ENCODE results near the gene DAB1. TPM values are rescaled to one million over a fixed set of nuclear protein-coding genes. Genes with fewer than 3 reads are reported as not detected.
A peak's percentile ranks its signal among the peaks of the same experiment; 100 is the strongest.

DAB1 gene
- total RNA-seq, 1 donor from 2014 or later: 1.6 TPM

DNA sequence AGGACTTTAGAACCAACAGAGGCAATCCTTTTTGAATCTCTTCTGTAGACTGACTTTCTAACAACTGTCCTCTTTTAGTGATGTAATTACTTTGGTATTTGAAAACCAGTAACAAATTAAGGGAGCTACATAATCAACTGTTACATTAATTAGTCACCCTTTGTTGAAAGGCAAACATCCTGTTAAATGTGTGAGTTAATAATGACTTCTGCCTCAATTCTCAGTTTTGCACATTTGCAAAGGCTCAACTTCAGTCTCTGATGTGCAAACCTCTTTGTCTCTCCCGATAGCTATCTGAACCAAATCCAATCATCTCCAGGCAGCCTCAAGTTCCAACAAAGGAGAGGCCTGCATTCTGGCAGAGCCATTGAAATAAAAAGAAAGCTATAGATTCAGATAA lies 322.7 kb downstream of the DAB1 start:
- DNase-seq (ENCODE audit: low read depth): peak; percentile 8
- H3K9me3 ChIP-seq (ENCODE audit: insufficient read depth, low read depth, low read length): no peaks in the 10 kb centered on the region
- peak overlapping the region; percentile 47 for H2AFZ ChIP-seq (ENCODE audit: low read depth, low read length)
- no peaks in the 10 kb centered on the region for H3K36me3 ChIP-seq (ENCODE audit: insufficient read depth, low read length)
- Mint-ChIP-seq H3K27ac (ENCODE audit: unreplicated experiment) (no peak overlapping the region), H3K4me1 (ENCODE audit: low read depth, unreplicated experiment) (peaks cover 2% of the 10 kb centered on the region), H3K4me3 (ENCODE audit: unreplicated experiment) (no peak overlapping the region), H3K9me3 (ENCODE audit: unreplicated experiment) (no peaks in the 10 kb centered on the region), H3K36me3 (ENCODE audit: low read depth, unreplicated experiment) (no peaks in the 10 kb centered on the region), H3K27me3 (ENCODE audit: low read depth, unreplicated experiment) (no peaks in the 10 kb centered on the region)
- H3K4me2 ChIP-seq (ENCODE audit: low read length): no peak overlapping the region
- no peak overlapping the region for H3K27ac ChIP-seq (ENCODE audit: low read depth, low read length)
- no peak for TF ChIP-seq EZH2 (IDR thresholded peaks at IDR 0.05; ENCODE audit: insufficient read depth, low read length)
- TF ChIP-seq, protein P1, sequence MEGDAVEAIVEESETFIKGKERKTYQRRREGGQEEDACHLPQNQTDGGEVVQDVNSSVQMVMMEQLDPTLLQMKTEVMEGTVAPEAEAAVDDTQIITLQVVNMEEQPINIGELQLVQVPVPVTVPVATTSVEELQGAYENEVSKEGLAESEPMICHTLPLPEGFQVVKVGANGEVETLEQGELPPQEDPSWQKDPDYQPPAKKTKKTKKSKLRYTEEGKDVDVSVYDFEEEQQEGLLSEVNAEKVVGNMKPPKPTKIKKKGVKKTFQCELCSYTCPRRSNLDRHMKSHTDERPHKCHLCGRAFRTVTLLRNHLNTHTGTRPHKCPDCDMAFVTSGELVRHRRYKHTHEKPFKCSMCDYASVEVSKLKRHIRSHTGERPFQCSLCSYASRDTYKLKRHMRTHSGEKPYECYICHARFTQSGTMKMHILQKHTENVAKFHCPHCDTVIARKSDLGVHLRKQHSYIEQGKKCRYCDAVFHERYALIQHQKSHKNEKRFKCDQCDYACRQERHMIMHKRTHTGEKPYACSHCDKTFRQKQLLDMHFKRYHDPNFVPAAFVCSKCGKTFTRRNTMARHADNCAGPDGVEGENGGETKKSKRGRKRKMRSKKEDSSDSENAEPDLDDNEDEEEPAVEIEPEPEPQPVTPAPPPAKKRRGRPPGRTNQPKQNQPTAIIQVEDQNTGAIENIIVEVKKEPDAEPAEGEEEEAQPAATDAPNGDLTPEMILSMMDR (IDR thresholded peaks at IDR 0.05; ENCODE audit: insufficient read depth, low read depth, low read length): no peak
- H3K9ac ChIP-seq (ENCODE audit: low read length): no peak overlapping the region
- H3K4me3 ChIP-seq (ENCODE audit: insufficient read depth, low read depth, low read length): no peak overlapping the region
- H3K4me1 ChIP-seq (ENCODE audit: insufficient read depth, low read length): no peaks in the 10 kb centered on the region
- H4K20me1 ChIP-seq (ENCODE audit: insufficient read depth, low read length): no peaks in the 10 kb centered on the region
- FAIRE-seq: no peak
- H3K79me2 ChIP-seq (ENCODE audit: insufficient read depth, low read length): no peaks in the 10 kb centered on the region
- no peaks in the 10 kb centered on the region for H3K27me3 ChIP-seq (ENCODE audit: insufficient read depth, low read length)

DNA sequence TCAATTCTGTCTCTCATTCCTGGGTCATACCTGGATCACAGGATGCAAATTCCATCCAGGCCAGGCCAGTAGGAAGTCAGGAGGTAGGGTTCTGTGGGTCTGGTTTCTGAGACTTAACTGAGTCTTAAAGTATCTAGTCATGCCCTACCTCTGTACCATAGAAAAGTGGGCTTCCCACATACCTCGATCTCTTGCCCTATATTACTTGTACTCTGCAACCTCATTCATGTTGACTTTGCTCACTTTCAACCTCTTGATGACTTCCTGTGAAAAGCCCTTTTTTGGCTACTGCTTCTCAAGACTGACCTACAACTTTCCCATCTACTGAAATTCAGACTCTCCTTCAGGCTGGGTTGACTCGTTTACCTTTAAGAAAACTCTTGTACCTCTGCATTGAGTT lies 329.1 kb downstream of the DAB1 start:
- H4K20me1 ChIP-seq (ENCODE audit: insufficient read depth, low read length): no peaks in the 10 kb centered on the region
- Mint-ChIP-seq H3K4me3 (ENCODE audit: unreplicated experiment) (no peak overlapping the region), H3K27ac (ENCODE audit: unreplicated experiment) (no peak overlapping the region), H3K9me3 (ENCODE audit: unreplicated experiment) (no peaks in the 10 kb centered on the region), H3K4me1 (ENCODE audit: low read depth, unreplicated experiment) (peaks cover 3% of the 10 kb centered on the region), H3K27me3 (ENCODE audit: low read depth, unreplicated experiment) (peaks cover 3% of the 10 kb centered on the region), H3K36me3 (ENCODE audit: low read depth, unreplicated experiment) (no peaks in the 10 kb centered on the region)
- H3K79me2 ChIP-seq (ENCODE audit: insufficient read depth, low read length): no peaks in the 10 kb centered on the region
- no peaks in the 10 kb centered on the region for H3K27me3 ChIP-seq (ENCODE audit: insufficient read depth, low read length)
- H3K4me1 ChIP-seq (ENCODE audit: insufficient read depth, low read length): no peaks in the 10 kb centered on the region
- H3K4me3 ChIP-seq (ENCODE audit: insufficient read depth, low read depth, low read length): no peak overlapping the region
- no peak overlapping the region for H2AFZ ChIP-seq (ENCODE audit: low read depth, low read length)
- no peaks in the 10 kb centered on the region for H3K36me3 ChIP-seq (ENCODE audit: insufficient read depth, low read length)
- H3K9ac ChIP-seq (ENCODE audit: low read length): no peak overlapping the region
- DNase-seq (ENCODE audit: low read depth): no peak
- FAIRE-seq: no peak
- no peaks in the 10 kb centered on the region for H3K9me3 ChIP-seq (ENCODE audit: insufficient read depth, low read depth, low read length)
- no peak overlapping the region for H3K27ac ChIP-seq (ENCODE audit: low read depth, low read length)
- TF ChIP-seq, protein P1 (IDR thresholded peaks at IDR 0.05; ENCODE audit: insufficient read depth, low read depth, low read length): no peak
- TF ChIP-seq EZH2 (IDR thresholded peaks at IDR 0.05; ENCODE audit: insufficient read depth, low read length): no peak
- no peak overlapping the region for H3K4me2 ChIP-seq (ENCODE audit: low read length)

DNA sequence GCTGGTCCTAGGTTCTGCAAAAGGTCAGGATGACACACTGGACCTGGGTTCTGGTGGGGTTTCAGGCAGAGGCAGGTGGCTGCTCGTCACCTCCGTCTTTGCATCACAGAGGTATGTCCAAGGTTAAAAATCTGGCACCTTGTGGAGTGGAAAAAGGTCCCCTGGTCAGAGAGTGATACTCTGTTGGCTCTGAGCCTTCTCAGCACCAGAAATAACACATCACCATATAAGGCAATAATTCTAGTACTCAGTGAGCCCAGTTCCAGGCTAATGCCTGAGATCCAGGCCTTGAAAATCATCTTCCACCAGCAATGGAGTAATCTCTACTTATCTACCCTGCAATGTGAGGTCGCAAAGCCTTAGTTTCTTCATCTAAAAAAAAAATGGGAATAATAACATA lies 330.7 kb downstream of the DAB1 start:
- Mint-ChIP-seq H3K27me3 (ENCODE audit: low read depth, unreplicated experiment) (peaks cover 3% of the 10 kb centered on the region), H3K27ac (ENCODE audit: unreplicated experiment) (no peak overlapping the region), H3K36me3 (ENCODE audit: low read depth, unreplicated experiment) (no peaks in the 10 kb centered on the region), H3K4me3 (ENCODE audit: unreplicated experiment) (no peak overlapping the region), H3K9me3 (ENCODE audit: unreplicated experiment) (no peaks in the 10 kb centered on the region), H3K4me1 (ENCODE audit: low read depth, unreplicated experiment) (peaks cover 10% of the 10 kb centered on the region)
- H3K27me3 ChIP-seq (ENCODE audit: insufficient read depth, low read length): no peaks in the 10 kb centered on the region
- no peak overlapping the region for H3K4me3 ChIP-seq (ENCODE audit: insufficient read depth, low read depth, low read length)
- H2AFZ ChIP-seq (ENCODE audit: low read depth, low read length): no peak overlapping the region
- no peak overlapping the region for H3K9ac ChIP-seq (ENCODE audit: low read length)
- no peaks in the 10 kb centered on the region for H3K4me1 ChIP-seq (ENCODE audit: insufficient read depth, low read length)
- no peaks in the 10 kb centered on the region for H4K20me1 ChIP-seq (ENCODE audit: insufficient read depth, low read length)
- H3K79me2 ChIP-seq (ENCODE audit: insufficient read depth, low read length): no peaks in the 10 kb centered on the region
- H3K4me2 ChIP-seq (ENCODE audit: low read length): no peak overlapping the region
- no peaks in the 10 kb centered on the region for H3K36me3 ChIP-seq (ENCODE audit: insufficient read depth, low read length)
- FAIRE-seq (no peak), DNase-seq (ENCODE audit: low read depth) (no peak)
- no peaks in the 10 kb centered on the region for H3K9me3 ChIP-seq (ENCODE audit: insufficient read depth, low read depth, low read length)
- no peak overlapping the region for H3K27ac ChIP-seq (ENCODE audit: low read depth, low read length)
- TF ChIP-seq, protein P1 (IDR thresholded peaks at IDR 0.05; ENCODE audit: insufficient read depth, low read depth, low read length): no peak
- no peak for TF ChIP-seq EZH2 (IDR thresholded peaks at IDR 0.05; ENCODE audit: insufficient read depth, low read length)

Data from astrocyte (in vitro differentiated cells and primary cell).